ENCODE measurements around the gene SLC15A3.

SLC15A3 gene

DNA sequence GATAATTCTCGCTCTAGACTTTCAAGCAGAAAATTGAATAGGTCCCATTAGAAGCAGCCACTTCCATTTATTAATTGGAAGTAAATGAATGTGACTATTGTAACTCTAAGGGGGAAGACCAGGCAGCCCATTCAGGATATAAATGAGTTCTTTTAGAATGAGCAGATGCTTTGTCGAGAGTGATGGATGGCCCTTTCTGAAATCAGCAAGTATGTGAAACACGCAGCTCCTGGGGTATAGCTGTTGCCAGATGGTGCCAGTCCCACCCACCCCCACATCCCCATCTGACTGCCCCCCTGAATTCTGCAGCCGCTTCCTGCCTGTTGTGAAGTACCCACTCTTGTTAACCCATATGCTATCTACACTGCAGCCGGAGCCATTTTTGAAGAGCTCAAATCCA, 3.7 kb downstream of the SLC15A3 start:
- TF ChIP-seq, protein P1, sequence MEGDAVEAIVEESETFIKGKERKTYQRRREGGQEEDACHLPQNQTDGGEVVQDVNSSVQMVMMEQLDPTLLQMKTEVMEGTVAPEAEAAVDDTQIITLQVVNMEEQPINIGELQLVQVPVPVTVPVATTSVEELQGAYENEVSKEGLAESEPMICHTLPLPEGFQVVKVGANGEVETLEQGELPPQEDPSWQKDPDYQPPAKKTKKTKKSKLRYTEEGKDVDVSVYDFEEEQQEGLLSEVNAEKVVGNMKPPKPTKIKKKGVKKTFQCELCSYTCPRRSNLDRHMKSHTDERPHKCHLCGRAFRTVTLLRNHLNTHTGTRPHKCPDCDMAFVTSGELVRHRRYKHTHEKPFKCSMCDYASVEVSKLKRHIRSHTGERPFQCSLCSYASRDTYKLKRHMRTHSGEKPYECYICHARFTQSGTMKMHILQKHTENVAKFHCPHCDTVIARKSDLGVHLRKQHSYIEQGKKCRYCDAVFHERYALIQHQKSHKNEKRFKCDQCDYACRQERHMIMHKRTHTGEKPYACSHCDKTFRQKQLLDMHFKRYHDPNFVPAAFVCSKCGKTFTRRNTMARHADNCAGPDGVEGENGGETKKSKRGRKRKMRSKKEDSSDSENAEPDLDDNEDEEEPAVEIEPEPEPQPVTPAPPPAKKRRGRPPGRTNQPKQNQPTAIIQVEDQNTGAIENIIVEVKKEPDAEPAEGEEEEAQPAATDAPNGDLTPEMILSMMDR (conservative IDR thresholded peaks at IDR 0.05; ENCODE audit: low read length) = no peak
- no peak overlapping the region for H3K4me3 ChIP-seq (ENCODE audit: low read length)
- DNase-seq (ENCODE audit: low read depth) = no peak

DNA sequence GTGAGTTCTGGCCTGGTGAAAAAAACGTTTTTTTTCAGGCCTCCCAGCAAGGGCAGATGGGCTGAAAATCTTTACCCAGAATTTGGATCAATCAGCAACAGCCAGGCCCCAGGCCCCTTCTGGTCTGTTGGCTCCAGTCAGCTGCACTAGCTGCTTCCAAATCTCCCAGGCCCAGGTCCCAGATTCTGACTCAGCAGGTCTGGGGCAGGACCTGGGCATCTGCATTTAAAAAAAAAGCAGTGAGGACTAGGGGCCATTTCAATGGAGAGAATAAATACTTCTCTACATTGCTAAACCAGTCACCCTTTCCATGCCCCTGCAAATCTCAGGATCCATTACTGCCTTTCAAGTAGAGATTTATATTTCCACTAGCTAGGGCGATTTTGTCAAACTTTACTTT, 4.3 kb downstream of the SLC15A3 start:
- TF ChIP-seq, protein P1 (conservative IDR thresholded peaks at IDR 0.05; ENCODE audit: low read length) = no peak
- no peak overlapping the region for H3K4me3 ChIP-seq (ENCODE audit: low read length)
- DNase-seq (ENCODE audit: low read depth) = no peak

DNA sequence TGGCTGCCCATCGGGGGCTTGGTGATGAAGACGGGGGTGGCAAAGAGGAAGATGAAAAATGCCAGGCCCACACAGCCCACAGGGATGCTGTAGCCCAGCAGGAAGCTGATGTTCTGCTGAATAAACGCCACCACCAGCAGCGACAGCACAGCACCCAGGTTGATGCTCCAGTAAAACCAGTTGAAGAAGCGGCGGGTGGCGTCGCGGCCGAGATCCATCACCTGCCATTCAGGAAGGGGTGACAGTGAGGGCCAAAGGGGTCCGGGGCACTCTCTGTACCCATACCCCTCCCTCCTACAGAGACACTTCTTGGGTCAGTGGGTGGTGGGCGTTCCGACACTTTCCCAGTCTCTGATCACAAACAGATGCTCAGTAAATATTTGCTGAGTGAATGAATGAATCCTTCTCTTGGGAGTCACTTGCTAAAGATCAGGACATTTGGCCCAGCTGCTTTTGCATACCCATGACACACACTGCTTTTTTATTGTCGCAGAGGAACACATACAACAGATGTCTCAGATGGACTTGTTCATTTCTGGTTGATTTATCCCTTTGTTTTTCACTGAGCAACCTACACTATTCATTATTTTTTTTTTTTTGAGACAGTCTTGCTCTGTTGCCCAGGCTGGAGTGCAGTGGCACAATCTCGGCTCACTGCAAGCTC, 5.2 kb downstream of the SLC15A3 start:
- TF ChIP-seq, protein P1 (conservative IDR thresholded peaks at IDR 0.05; ENCODE audit: low read length) = no peak
- H3K4me3 ChIP-seq (ENCODE audit: low read length) = no peak overlapping the region
- DNase-seq (ENCODE audit: low read depth) = peak; percentile 49

DNA sequence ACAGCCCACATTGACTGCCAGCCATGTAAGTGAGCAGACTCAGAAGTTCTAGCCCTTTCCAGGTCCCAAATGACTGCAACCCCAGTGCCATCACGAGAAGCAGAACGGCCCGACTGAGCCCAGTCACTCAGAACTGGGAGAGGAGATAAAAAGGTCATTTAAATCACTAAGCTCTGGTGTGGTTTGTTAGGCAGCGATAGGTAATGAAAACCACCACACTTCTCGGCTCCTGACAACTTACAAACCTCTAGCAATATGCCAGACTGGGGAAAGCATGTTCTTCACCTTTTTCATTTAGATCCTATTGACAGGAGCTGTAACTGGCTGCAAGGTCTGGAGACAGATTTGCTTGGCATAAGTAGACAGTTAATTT, 6.7 kb downstream of the SLC15A3 start:
- TF ChIP-seq, protein P1 (conservative IDR thresholded peaks at IDR 0.05; ENCODE audit: low read length) = no peak
- H3K4me3 ChIP-seq (ENCODE audit: low read length) = no peak overlapping the region
- no peak for DNase-seq (ENCODE audit: low read depth)

GRCh38 chr11:60944490-60945294, 7.3 kb downstream of the SLC15A3 start:
- no peak overlapping the region for H3K4me3 ChIP-seq (ENCODE audit: low read length)
- no peak for DNase-seq (ENCODE audit: low read depth)
- TF ChIP-seq, protein P1 (conservative IDR thresholded peaks at IDR 0.05; ENCODE audit: low read length) = peak; percentile 16; the same call in 1 of the 2 replicates

DNA sequence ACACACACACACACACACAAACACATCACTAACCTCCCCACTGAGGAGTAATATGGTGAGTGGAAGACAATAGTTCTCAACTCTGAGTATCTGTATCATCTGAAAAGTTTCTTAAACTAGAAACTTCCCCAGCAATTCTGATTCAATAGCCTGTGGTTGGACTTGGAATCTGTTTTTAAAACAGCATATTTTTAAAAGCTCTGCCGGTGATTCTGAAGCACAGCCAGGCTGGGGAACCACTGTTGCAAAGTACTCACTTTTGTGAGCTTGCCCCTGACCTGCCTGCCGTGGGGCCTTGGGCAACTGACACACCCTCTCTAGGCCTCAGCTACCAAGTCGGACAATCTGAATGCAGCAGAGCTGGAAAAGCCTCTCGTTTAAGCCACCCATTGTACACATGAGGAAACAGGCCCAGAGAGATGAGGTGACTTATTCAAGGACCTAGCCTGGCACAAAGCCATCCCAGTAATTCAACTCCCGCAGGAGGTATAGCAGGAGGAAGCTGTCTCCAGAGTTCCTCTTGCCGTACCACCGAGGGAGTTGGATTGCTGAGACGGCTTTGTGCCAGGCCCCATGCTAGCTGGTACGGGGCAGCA, 8.9 kb downstream of the SLC15A3 start:
- TF ChIP-seq, protein P1 (conservative IDR thresholded peaks at IDR 0.05; ENCODE audit: low read length) = no peak
- DNase-seq (ENCODE audit: low read depth) = no peak
- H3K4me3 ChIP-seq (ENCODE audit: low read length) = no peak overlapping the region

All from AG10803 (cell line).